H1 (cell line): ENCODE data around the gene PTPRE. TPM values are rescaled to one million over a fixed set of nuclear protein-coding genes. Genes with fewer than 3 reads are reported as not detected.

Experiments
- CTCF ChIA-PET: fragments of 300-600 bp; sonication (Branson Sonifier 250); formaldehyde crosslinking; loops from one replicate; lab custom pipeline; 2021; ENCODE audit not compliant: partially characterized antibody; lab: Charles Lee
- POLR2A ChIA-PET: fragments of 300-600 bp; sonication (Branson Sonifier 250); formaldehyde crosslinking; loops from one replicate; lab custom pipeline; 2021; ENCODE audit warnings: inconsistent platforms; ENCODE audit not compliant: partially characterized antibody; lab: Charles Lee
- DNase-seq, 2 experiments: peaks; one replicate each; pipeline versions ENCODE4 v3.0.0 to v3.0.0-alpha.2; 2010 to 2022; ENCODE audit warnings: low spot score in 2 of 2, low read depth in 1 of 2, mixed read lengths in 1 of 2
- FAIRE-seq: peaks from 2 replicates; lab custom pipeline; 2011; peaks lifted over from hg19 to GRCh38; lab: Jason Lieb, UNC
- H2AFZ ChIP-seq: 2 replicates; pipeline ENCODE4 v1.8.1; 2012; ENCODE audit warnings: low read length, inconsistent platforms
- H2AK5ac ChIP-seq: 2 replicates; pipeline ENCODE4 v1.6.1; 2013; ENCODE audit warnings: low read depth, low read length
- H2BK120ac ChIP-seq: replicated peaks from 2 replicates; pipeline ENCODE3; 2013; ENCODE audit warnings: low read depth, low read length, inconsistent platforms
- H2BK12ac ChIP-seq: 2 replicates; pipeline ENCODE4 v1.6.1; 2013; ENCODE audit warnings: low read depth, low read length
- H2BK15ac ChIP-seq: 2 replicates; pipeline ENCODE4 v1.6.1; 2013; ENCODE audit warnings: low read length
- H2BK20ac ChIP-seq: 2 replicates; pipeline ENCODE4 v1.6.1; 2013; ENCODE audit warnings: low read length
- H2BK5ac ChIP-seq: 2 replicates; pipeline ENCODE4 v1.6.1; 2013; ENCODE audit warnings: low read depth, low read length
- H3K14ac ChIP-seq: 2 replicates; pipeline ENCODE4 v1.6.1; 2013; ENCODE audit warnings: inconsistent platforms; ENCODE audit not compliant: insufficient read length
- H3K18ac ChIP-seq: 2 replicates; pipeline ENCODE4 v1.6.1; 2013; ENCODE audit warnings: low read length; ENCODE audit errors: extremely low read depth
- H3K23ac ChIP-seq: 2 replicates; pipeline ENCODE4 v1.6.1; 2013; ENCODE audit warnings: inconsistent platforms; ENCODE audit not compliant: insufficient read length
- H3K23me2 ChIP-seq: 2 replicates; pipeline ENCODE4 v1.6.1; 2013; ENCODE audit warnings: low read depth, low read length
- H3K27ac ChIP-seq: 2 replicates; pipeline ENCODE4 v1.6.1; 2011; ENCODE audit warnings: low read depth, low read length, inconsistent platforms
- H3K27me3 ChIP-seq, 4 experiments: replicated peaks in 1 of 4; 1 replicate in 1 of 4; 2 replicates in 3 of 4; pipeline versions ENCODE4 v1.6.1 to v1.8.1; 2011 to 2013; ENCODE audit warnings: low read length in 3 of 4, mild to moderate bottlenecking in 3 of 4, inconsistent platforms in 2 of 4, mixed read lengths in 2 of 4, moderate library complexity in 1 of 4; ENCODE audit not compliant: control insufficient read depth in 3 of 4, insufficient read depth in 3 of 4; ENCODE audit errors: extremely low read depth in 1 of 4
- H3K36me3 ChIP-seq, 4 experiments: 2 replicates each; pipeline versions ENCODE4 v1.6.1 to v1.8.1; 2011 to 2013; ENCODE audit warnings: mild to moderate bottlenecking in 4 of 4, low read length in 3 of 4, moderate library complexity in 2 of 4, control low read depth in 1 of 4, inconsistent platforms in 1 of 4; ENCODE audit not compliant: insufficient read depth in 4 of 4, control insufficient read depth in 2 of 4
- H3K4ac ChIP-seq: replicated peaks from 2 replicates; pipeline ENCODE3; 2013; ENCODE audit warnings: low read length, low read depth, mixed read lengths, inconsistent platforms; ENCODE audit not compliant: insufficient read length
- H3K4me1 ChIP-seq, 4 experiments: replicated peaks in 1 of 4; 1 replicate in 1 of 4; 2 replicates in 3 of 4; pipeline versions ENCODE4 v1.6.1 to v1.8.1; 2011 to 2013; ENCODE audit warnings: low read length in 3 of 4, inconsistent platforms in 2 of 4, mixed read lengths in 1 of 4; ENCODE audit not compliant: insufficient read depth in 4 of 4, control insufficient read depth in 3 of 4
- H3K4me2 ChIP-seq, 2 experiments: 2 replicates each; pipeline versions ENCODE4 v1.6.1 to v1.8.1; 2011 to 2013; ENCODE audit warnings: low read depth in 2 of 2, low read length in 2 of 2, control low read depth in 1 of 2, inconsistent platforms in 1 of 2, mild to moderate bottlenecking in 1 of 2; ENCODE audit not compliant: insufficient read depth in 1 of 2
- H3K4me3 ChIP-seq, 4 experiments: fragments of 200-600, 300-600 bp in 1 of 4; sonication (generic), shearing (Covaris generic), sonication (Bioruptor Twin) in 1 of 4; 2 replicates each; pipeline versions ENCODE4 v1.5.1 to v1.8.1; 2011 to 2016; ENCODE audit warnings: low read length in 4 of 4, low read depth in 3 of 4, control low read depth in 2 of 4, inconsistent platforms in 2 of 4, mild to moderate bottlenecking in 2 of 4, mixed read lengths in 1 of 4, moderate library complexity in 1 of 4; ENCODE audit not compliant: insufficient read depth in 2 of 4; ENCODE audit errors: extremely low read depth in 1 of 4
- H3K56ac ChIP-seq: replicated peaks from 2 replicates; pipeline ENCODE3; 2013; ENCODE audit warnings: low read depth, mild to moderate bottlenecking, mixed read lengths, low read length, inconsistent platforms; ENCODE audit not compliant: insufficient read length
- H3K79me1 ChIP-seq: 2 replicates; pipeline ENCODE4 v1.6.1; 2013; ENCODE audit warnings: low read depth, low read length, control low read depth
- H3K79me2 ChIP-seq, 2 experiments: 2 replicates each; pipeline versions ENCODE4 v1.6.1 to v1.8.1; 2012 to 2013; ENCODE audit warnings: low read length in 2 of 2, mild to moderate bottlenecking in 2 of 2, inconsistent platforms in 1 of 2; ENCODE audit not compliant: insufficient read depth in 2 of 2, control insufficient read depth in 1 of 2
- H3K9ac ChIP-seq, 4 experiments: replicated peaks in 1 of 4; 1 replicate in 1 of 4; 2 replicates in 3 of 4; pipeline versions ENCODE4 v1.6.1 to v1.8.1; 2011 to 2013; ENCODE audit warnings: low read depth in 3 of 4, low read length in 3 of 4, control low read depth in 2 of 4, mild to moderate bottlenecking in 2 of 4, moderate library complexity in 2 of 4, inconsistent platforms in 1 of 4; ENCODE audit errors: extremely low read depth in 1 of 4
- H3K9me3 ChIP-seq, 2 experiments: 2 replicates each; pipeline versions ENCODE4 v1.6.1 to v1.8.1; 2012 to 2013; ENCODE audit warnings: mild to moderate bottlenecking in 2 of 2, moderate library complexity in 2 of 2, control low read depth in 1 of 2, inconsistent platforms in 1 of 2, low read depth in 1 of 2, low read length in 1 of 2, mixed read lengths in 1 of 2; ENCODE audit not compliant: insufficient read depth in 2 of 2
- H4K20me1 ChIP-seq, 2 experiments: replicated peaks in 1 of 2; 2 replicates each; pipeline versions ENCODE3 to v1.8.1; 2011 to 2013; ENCODE audit warnings: inconsistent platforms in 2 of 2, low read length in 2 of 2, mild to moderate bottlenecking in 1 of 2; ENCODE audit not compliant: insufficient read depth in 2 of 2, control insufficient read depth in 1 of 2
- H4K5ac ChIP-seq: 2 replicates; pipeline ENCODE4 v1.6.1; 2013; ENCODE audit warnings: low read length, low read depth, mixed read lengths, inconsistent platforms; ENCODE audit not compliant: insufficient read length
- H4K8ac ChIP-seq: 2 replicates; pipeline ENCODE4 v1.8.0; 2013; ENCODE audit warnings: mild to moderate bottlenecking, moderate library complexity, low read length, inconsistent platforms; ENCODE audit not compliant: insufficient read depth; ENCODE audit errors: extremely low read depth
- H4K91ac ChIP-seq: replicated peaks from 2 replicates; pipeline ENCODE3; 2013; ENCODE audit warnings: low read length, mixed read lengths, inconsistent platforms; ENCODE audit not compliant: insufficient read length
- ASH2L ChIP-seq: fragments of 200-600, 300-600 bp; sonication (generic); IDR thresholded peaks from one replicate; pipeline ENCODE4 v1.7.1; 2017; ENCODE audit warnings: low read length
- BACH1 ChIP-seq: IDR thresholded peaks from 2 replicates; pipeline ENCODE4 v1.6.1; 2012; ENCODE audit warnings: low read length, improper control_type of control experiment
- CHD1 ChIP-seq: IDR thresholded peaks from 2 replicates; pipeline ENCODE4 v1.6.1; 2012; ENCODE audit warnings: low read depth, low read length, improper control_type of control experiment
- CTCF ChIP-seq, 3 experiments: IDR thresholded peaks; 1 replicate in 2 of 3; 2 replicates in 1 of 3; pipeline versions ENCODE4 v1.5.1 to v1.6.1; 2011; ENCODE audit warnings: low read length in 3 of 3, mild to moderate bottlenecking in 3 of 3, inconsistent platforms in 2 of 3, low read depth in 1 of 3, moderate library complexity in 1 of 3; ENCODE audit not compliant: insufficient read depth in 1 of 3; ENCODE audit errors: control extremely low read depth in 1 of 3
- RNF2 ChIP-seq: fragments of 200-900, 300-1000 bp; sonication (generic); IDR thresholded peaks from 2 replicates; pipeline ENCODE4 v1.7.1; 2016; ENCODE audit warnings: borderline replicate concordance, low read depth, mild to moderate bottlenecking, antibody characterized with exemption, low read length; ENCODE audit not compliant: poor library complexity, severe bottlenecking; ENCODE audit errors: missing control alignments
- SP1 ChIP-seq: IDR thresholded peaks from 2 replicates; pipeline ENCODE4 v1.6.1; 2011; ENCODE audit warnings: low read depth, low read length
- TEAD4 ChIP-seq: IDR thresholded peaks from 2 replicates; pipeline ENCODE4 v1.6.1; 2012; ENCODE audit warnings: low read depth, low read length, inconsistent platforms, mixed read lengths
- YY1 ChIP-seq: IDR thresholded peaks from 2 replicates; pipeline ENCODE4 v1.6.1; 2011; ENCODE audit warnings: low read depth, mild to moderate bottlenecking, low read length
- WGBS, 2 experiments: shearing (Covaris generic) in 1 of 2; methylation state at CpG; one replicate each; pipeline versions ENCODE4 v1.1.6 to v1.1.7; 2013 to 2015; ENCODE audit warnings: low lambda C conversion rate in 2 of 2, mixed read lengths in 2 of 2, inconsistent platforms in 1 of 2, low coverage in 1 of 2, missing lambda C conversion rate in 1 of 2; ENCODE audit not compliant: insufficient replicate concordance in 2 of 2, insufficient coverage in 1 of 2, insufficient read length in 1 of 2; ENCODE audit errors: extremely low coverage in 1 of 2, missing lambda C conversion rate in 1 of 2; 5-methylcytosine and 5-hydroxymethylcytosine counted together
- polyA plus RNA-seq, 7 experiments: library from polyadenylated mRNA; depleted of rRNA in 3 of 7; stranded (reverse) in 5 of 7; unstranded in 2 of 7; fragments of >200 nt in 5 of 7; fragments of 200-250 nt in 2 of 7; gene quantifications; 1 replicate in 5 of 7; 2 replicates in 1 of 7; 4 replicates in 1 of 7; pipeline versions ENCODE4 v1.2.1 to v1.2.3, GENCODE V29; 2011 to 2013; ENCODE audit warnings: missing spikeins in 2 of 7, mixed read lengths in 2 of 7
- total RNA-seq: library from RNA; stranded (reverse); fragmentation: NEBNext Ultra II Directional; extraction: Animal tissue kit (Norgen Biotek cat#: 25700); gene quantifications from 2 replicates; pipeline ENCODE4 v1.2.1, GENCODE V29; 2021

PTPRE gene
- total and polyA plus RNA-seq, 2 of the 8 experiments (the other 6 are each of a cell fraction or from before 2014, with no cell fraction given) = 0.33 to 0.54 TPM

GRCh38 chr10:127909716-127910463, 3.0 kb downstream of the PTPRE start:
- H2AFZ ChIP-seq = no peak overlapping the region
- H3K23ac ChIP-seq = no peak overlapping the region
- no peak overlapping the region for H2BK12ac ChIP-seq
- no peak overlapping the region for H3K18ac ChIP-seq
- H2AK5ac ChIP-seq = no peak overlapping the region
- no peak overlapping the region for H4K91ac ChIP-seq
- H3K4me2 ChIP-seq = no peak overlapping the region
- H3K27ac ChIP-seq = no peak overlapping the region
- no peak overlapping the region for H4K5ac ChIP-seq
- POLR2A ChIA-PET = no interaction called here
- H3K4ac ChIP-seq = no peak overlapping the region
- no peaks in the 10 kb centered on the region for H3K79me2 ChIP-seq
- no peaks in the 10 kb centered on the region for H3K79me1 ChIP-seq
- no peak overlapping the region for H3K9ac ChIP-seq
- H3K9me3 ChIP-seq = no peaks in the 10 kb centered on the region
- DNase-seq (no peak), FAIRE-seq (no peak)
- CTCF ChIA-PET = no interaction called here
- no peak overlapping the region for H2BK5ac ChIP-seq
- no peak overlapping the region for H4K8ac ChIP-seq
- H3K4me3 ChIP-seq = no peak overlapping the region
- 92% methylated on average over 7 of the region's 7 CpGs; no CpG with 5 or more reads in 1 of the 2 experiments for WGBS, 2 experiments
- peaks cover 0 to 3% (median 1%) of the 10 kb centered on the region in 4 experiments; a peak in 5 of 7 replicates for H3K4me1 ChIP-seq
- no peak overlapping the region for H2BK15ac ChIP-seq
- peaks cover 3% of the 10 kb centered on the region; the same call in 1 of the 2 replicates for H3K23me2 ChIP-seq
- peaks cover 0 to 2% of the 10 kb centered on the region in 2 experiments for H4K20me1 ChIP-seq
- peaks cover 3 to 23% (median 15%) of the 10 kb centered on the region in 4 experiments for H3K27me3 ChIP-seq
- H3K56ac ChIP-seq = no peak overlapping the region
- H3K14ac ChIP-seq = no peak overlapping the region
- H3K36me3 ChIP-seq = no peaks in the 10 kb centered on the region
- H2BK20ac ChIP-seq = no peak overlapping the region
- H2BK120ac ChIP-seq = no peak overlapping the region
- TF ChIP-seq TEAD4 (no peak), ASH2L (no peak), YY1 (no peak), BACH1 (no peak), CTCF (IDR thresholded peaks at IDR 0.05; ENCODE audit: control extremely low read depth in 1 of 3, insufficient read depth in 1 of 3, low read depth in 1 of 3, low read length in 3 of 3) (no peak), RNF2 (no peak), SP1 (no peak), CHD1 (no peak)
